Activated CD8-positive, alpha-beta T cell treated with anti-CD3 and anti-CD28 coated beads for 36 hours (primary cell): Measurements from ENCODE around the gene RFX3. TPM values are rescaled to one million over a fixed set of nuclear protein-coding genes. Genes with fewer than 3 reads are reported as not detected.
A peak's percentile ranks its signal among the peaks of the same experiment; 100 is the strongest.

Source experiments
- ATAC-seq: fragments of 200-7000 bp; cut with Tn5 transposase; one replicate; pipeline ENCODE4 v1.10.0; 2021; ENCODE audit warnings: mild to moderate bottlenecking, moderate library complexity
- CTCF ChIA-PET: fragments of 350-600 bp; sonication (Branson Sonifier 250); formaldehyde crosslinking; loops from one replicate; lab custom pipeline; 2021; ENCODE audit warnings: antibody characterized with exemption; lab: Charles Lee
- POLR2A ChIA-PET: fragments of 350-600 bp; sonication (Branson Sonifier 250); formaldehyde crosslinking; loops from one replicate; lab custom pipeline; 2021; ENCODE audit warnings: antibody characterized with exemption; lab: Charles Lee
- DNase-seq: peaks from one replicate; pipeline ENCODE4 v3.0.0-alpha.2; 2020
- H3K27ac Mint-ChIP-seq: one replicate; pipeline ENCODE4 v1.8.0; 2021; ENCODE audit warnings: mild to moderate bottlenecking, mixed read lengths
- H3K27me3 Mint-ChIP-seq: one replicate; pipeline ENCODE4 v1.8.0; 2021; ENCODE audit warnings: mixed read lengths
- H3K36me3 Mint-ChIP-seq: one replicate; pipeline ENCODE4 v1.8.0; 2021; ENCODE audit warnings: low read depth, mixed read lengths
- H3K4me1 Mint-ChIP-seq: one replicate; pipeline ENCODE4 v1.8.0; 2021; ENCODE audit warnings: low read depth, mixed read lengths
- H3K4me3 Mint-ChIP-seq: one replicate; pipeline ENCODE4 v1.8.0; 2021; ENCODE audit warnings: mild to moderate bottlenecking, moderate library complexity, mixed read lengths
- H3K9me3 Mint-ChIP-seq: one replicate; pipeline ENCODE4 v1.8.0; 2021; ENCODE audit warnings: mixed read lengths
- CTCF ChIP-seq: fragments of 200-600 bp; IDR thresholded peaks from one replicate; pipeline ENCODE4 v1.8.0; 2022; ENCODE audit warnings: antibody characterized with exemption, mild to moderate bottlenecking
- intact Hi-C: fragments of 100-400 bp; cut with micrococcal nuclease; formaldehyde crosslinking; loops from one replicate; pipeline ENCODE4 v1.10.0; 2022
- total RNA-seq, 2 experiments: library from RNA; stranded (reverse); gene quantifications; one replicate each; pipeline ENCODE4 v1.2.3, GENCODE V29; 2021

RFX3 gene
- total RNA-seq, 2 experiments from 2014 or later: 10.3 to 12.3 TPM

- Mint-ChIP-seq H3K4me1 (peaks cover 53% of the 10 kb centered on the region), H3K36me3 (peaks cover 27% of the 10 kb centered on the region), H3K27me3 (no peaks in the 10 kb centered on the region), H3K4me3 (no peak overlapping the region), H3K27ac (no peak overlapping the region), H3K9me3 (no peaks in the 10 kb centered on the region)
- DNase-seq (no peak), ATAC-seq (no peak)
- intact Hi-C loops: no loop called here
- no peak for TF ChIP-seq CTCF
- ChIA-PET POLR2A (no interaction called here), CTCF (interaction anchor here (0.9 kb wide), 1 partner anchor 10 kb away, joined by 3 read pairs; no protein-coding TSS in a partner anchor)
Observed at GRCh38 chr9:3506164-3506563, 19.6 kb downstream of the RFX3 start.

- ChIA-PET POLR2A (interaction anchor here (1.2 kb wide), 1 partner anchor 18 kb away, joined by 4 read pairs; no protein-coding TSS in a partner anchor), CTCF (no interaction called here)
- Mint-ChIP-seq H3K9me3 (no peaks in the 10 kb centered on the region), H3K4me3 (no peak overlapping the region), H3K4me1 (peaks cover 44% of the 10 kb centered on the region), H3K36me3 (peaks cover 18% of the 10 kb centered on the region), H3K27me3 (no peaks in the 10 kb centered on the region), H3K27ac (peak overlapping the region; percentile 34)
- TF ChIP-seq CTCF: no peak
- ATAC-seq (no peak), DNase-seq (no peak)
- intact Hi-C loops: no loop called here
Observed at GRCh38 chr9:3502560-3503398, 23.0 kb downstream of the RFX3 start.

- Mint-ChIP-seq H3K27ac (no peak overlapping the region), H3K9me3 (no peaks in the 10 kb centered on the region), H3K36me3 (peaks cover 6% of the 10 kb centered on the region), H3K4me1 (peaks cover 33% of the 10 kb centered on the region), H3K4me3 (no peak overlapping the region), H3K27me3 (no peaks in the 10 kb centered on the region)
- ChIA-PET POLR2A (no interaction called here), CTCF (no interaction called here)
- no peak for TF ChIP-seq CTCF
- DNase-seq (no peak), ATAC-seq (no peak)
- intact Hi-C loops: no loop called here
Observed at GRCh38 chr9:3500044-3500443, 25.8 kb downstream of the RFX3 start.

GRCh38 chr9:3498691-3499090 is 27.1 kb downstream of the RFX3 start:
- Mint-ChIP-seq H3K4me3 (no peak overlapping the region), H3K27me3 (no peaks in the 10 kb centered on the region), H3K36me3 (peaks cover 10% of the 10 kb centered on the region), H3K9me3 (peaks cover 2% of the 10 kb centered on the region), H3K4me1 (peaks cover 33% of the 10 kb centered on the region), H3K27ac (no peak overlapping the region)
- intact Hi-C loops: no loop called here
- ATAC-seq (no peak), DNase-seq (no peak)
- ChIA-PET POLR2A (no interaction called here), CTCF (no interaction called here)
- TF ChIP-seq CTCF: no peak

GRCh38 chr9:3497857-3498256 is 27.9 kb downstream of the RFX3 start:
- DNase-seq: no peak
- Mint-ChIP-seq H3K27ac (no peak overlapping the region), H3K27me3 (no peaks in the 10 kb centered on the region), H3K9me3 (peaks cover 3% of the 10 kb centered on the region), H3K36me3 (peaks cover 14% of the 10 kb centered on the region), H3K4me1 (peaks cover 28% of the 10 kb centered on the region), H3K4me3 (no peak overlapping the region)
- ChIA-PET POLR2A (interaction anchor here (2.0 kb wide), 1 partner anchor 27 kb away, joined by 6 read pairs; no protein-coding TSS in a partner anchor), CTCF (interaction anchor here (0.9 kb wide), 1 partner anchor 13 kb away, joined by 3 read pairs; no protein-coding TSS in a partner anchor)
- intact Hi-C loops: no loop called here
- TF ChIP-seq CTCF: no peak
- no peak for ATAC-seq
